Measurements from ENCODE around the gene MAGOHB.

The MAGOHB gene

GRCh38 chr12:10554756-10555481, 58.5 kb downstream of the MAGOHB start:
- Mint-ChIP-seq H3K4me1 (ENCODE audit: low read depth) (peaks cover 3% of the 10 kb centered on the region), H3K4me3 (no peak overlapping the region), H3K36me3 (ENCODE audit: low read depth) (no peaks in the 10 kb centered on the region), H3K27ac (no peak overlapping the region), H3K9me3 (no peaks in the 10 kb centered on the region), H3K27me3 (ENCODE audit: low read depth) (peaks cover 19% of the 10 kb centered on the region)

- H3K36me3 Mint-ChIP-seq (ENCODE audit: low read depth): no peaks in the 10 kb centered on the region
- peaks cover 19% of the 10 kb centered on the region for H3K27me3 Mint-ChIP-seq (ENCODE audit: low read depth)
- H3K9me3 Mint-ChIP-seq: no peaks in the 10 kb centered on the region
- H3K27ac Mint-ChIP-seq: no peak overlapping the region
- H3K4me3 Mint-ChIP-seq: no peak overlapping the region
- peaks cover 2% of the 10 kb centered on the region for H3K4me1 Mint-ChIP-seq (ENCODE audit: low read depth)
Measured at GRCh38 chr12:10554228-10554755, 59.1 kb downstream of the MAGOHB start.
